Ecto neural progenitor cell (in vitro differentiated cells): ENCODE results near the gene GALNTL6.

ENCODE experiments used
- DNase-seq: peaks from one replicate; pipeline ENCODE4 v3.0.0-alpha.2; 2018; ENCODE audit warnings: low spot score

The GALNTL6 gene

GRCh38 chr4:172007889-172008288 is 194.7 kb downstream of the GALNTL6 start:
- DNase-seq = no peak

DNA sequence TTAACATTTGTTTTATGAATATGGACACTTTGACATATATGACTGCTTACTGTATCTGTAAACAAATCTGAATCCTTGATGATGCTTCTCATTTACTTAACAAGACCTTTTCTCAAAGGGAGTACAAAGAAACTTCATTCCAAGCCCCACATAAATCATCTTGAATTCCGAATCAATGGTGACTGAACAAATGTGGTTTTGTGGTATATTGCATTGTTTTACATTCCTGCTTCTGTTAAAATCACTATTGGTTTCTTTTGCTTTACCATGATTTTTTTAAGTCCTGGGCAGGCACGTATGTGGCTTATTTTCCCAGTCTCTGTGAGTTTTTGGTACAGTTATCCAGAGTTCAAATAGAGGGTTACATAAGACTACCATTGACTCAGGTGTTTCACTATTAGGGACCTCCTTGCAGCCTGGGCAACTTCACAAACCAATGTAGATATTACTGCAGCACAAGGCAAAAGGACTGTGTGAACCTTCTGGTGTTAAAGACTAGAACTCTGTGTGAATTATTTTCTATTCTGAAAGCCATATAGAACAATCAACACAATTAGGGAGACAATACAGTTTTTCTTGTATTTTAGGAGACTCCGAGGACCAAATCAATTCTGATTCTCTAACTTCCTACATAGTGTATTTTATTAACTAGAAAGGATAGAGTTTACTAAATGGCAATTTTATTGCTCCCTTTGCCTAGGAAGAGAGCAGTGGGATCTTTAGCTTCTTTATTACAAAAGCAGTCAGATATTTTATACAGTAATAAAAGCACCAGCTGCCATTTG is 196.4 kb downstream of the GALNTL6 start:
- DNase-seq = no peak

GRCh38 chr4:172011196-172011595 is 198.0 kb downstream of the GALNTL6 start:
- DNase-seq = no peak

DNA sequence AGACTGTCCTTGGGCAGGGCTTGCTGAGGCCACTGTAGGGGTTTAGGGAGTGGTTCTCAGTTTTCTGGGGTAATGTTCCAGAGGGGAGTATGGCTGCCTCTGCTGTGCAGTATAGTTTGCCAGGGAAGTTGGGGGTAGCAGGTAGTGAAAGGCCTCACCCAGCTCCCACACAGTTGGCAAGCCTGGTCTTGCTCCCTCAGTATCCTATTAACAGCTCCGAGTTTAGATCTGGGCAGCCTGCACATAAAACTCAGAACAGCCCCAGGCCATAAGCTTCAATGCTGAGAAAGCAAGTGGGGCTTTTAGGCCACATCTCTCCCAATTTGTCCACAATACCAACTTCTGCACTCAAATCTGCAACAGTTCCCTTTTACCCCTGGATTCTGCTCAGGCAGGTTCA is 205.2 kb downstream of the GALNTL6 start:
- DNase-seq = no peak

- no peak for DNase-seq
Measured at GRCh38 chr4:172035562-172035961, 222.4 kb downstream of the GALNTL6 start.

DNA sequence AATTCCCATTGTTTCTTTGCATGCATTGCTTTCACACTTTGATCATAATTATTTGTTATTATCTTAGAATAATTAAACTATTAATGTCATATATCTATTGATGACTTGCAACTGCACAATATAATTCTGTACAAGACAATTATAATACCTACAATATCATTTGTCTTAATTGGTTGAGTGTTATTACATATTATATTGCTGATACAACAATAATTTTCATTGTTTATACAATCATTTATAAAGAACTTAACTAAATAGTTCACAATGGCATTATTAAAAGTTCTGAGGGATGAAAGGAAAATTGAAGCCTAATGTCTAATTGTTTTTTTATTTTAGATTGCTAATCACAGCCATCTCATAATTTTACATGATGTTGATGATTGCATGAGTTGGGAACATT is 227.6 kb downstream of the GALNTL6 start:
- DNase-seq = no peak

GRCh38 chr4:172042714-172043114 is 229.5 kb downstream of the GALNTL6 start:
- no peak for DNase-seq

- no peak for DNase-seq
Measured at GRCh38 chr4:172045981-172046380, 232.8 kb downstream of the GALNTL6 start.

GRCh38 chr4:172048666-172049065 is 235.5 kb downstream of the GALNTL6 start:
- no peak for DNase-seq

- no peak for DNase-seq
Measured at GRCh38 chr4:172050911-172051310, 237.7 kb downstream of the GALNTL6 start.

- DNase-seq = no peak
Measured at GRCh38 chr4:172055046-172055445, 241.8 kb downstream of the GALNTL6 start.

- DNase-seq = no peak
Measured at GRCh38 chr4:172055498-172055897, 242.3 kb downstream of the GALNTL6 start.

DNA sequence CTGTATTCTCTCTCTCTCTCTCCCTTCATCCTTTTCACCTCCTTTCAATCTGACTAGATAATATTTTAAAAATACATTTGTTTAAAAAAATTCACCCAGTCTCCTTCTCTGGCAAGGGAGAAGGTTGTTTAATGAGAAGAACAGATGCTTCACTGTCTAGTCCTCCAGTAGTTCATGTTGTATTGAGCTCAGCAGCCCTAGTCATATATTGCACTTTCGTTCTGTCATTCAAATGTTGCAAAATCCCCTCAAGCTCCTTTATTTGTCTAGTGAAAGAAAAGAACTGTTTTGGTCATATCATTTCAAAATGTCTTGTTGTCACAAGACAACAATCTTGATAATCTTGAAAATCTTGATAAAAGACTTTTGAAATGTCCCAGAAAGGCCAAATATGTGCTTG is 248.0 kb downstream of the GALNTL6 start:
- no peak for DNase-seq

DNA sequence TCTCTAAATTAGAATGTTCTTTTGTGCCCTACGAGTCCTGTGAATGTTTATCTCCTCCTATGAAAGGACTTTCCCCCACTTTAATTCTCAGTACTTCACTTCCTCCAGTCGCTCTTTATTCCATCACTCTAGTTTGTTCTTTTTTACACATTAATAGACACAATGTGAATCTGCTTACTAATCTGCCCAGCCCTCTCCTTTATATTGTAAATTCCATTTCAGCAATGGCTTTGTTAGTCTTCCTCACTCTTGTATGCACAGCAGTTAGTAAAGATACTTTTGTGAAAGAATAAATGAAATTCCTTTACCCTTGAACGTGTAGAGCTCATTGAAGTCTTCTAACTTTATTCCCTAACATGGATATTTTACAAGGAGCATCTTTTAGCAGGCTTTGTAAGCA is 255.3 kb downstream of the GALNTL6 start:
- no peak for DNase-seq

DNA sequence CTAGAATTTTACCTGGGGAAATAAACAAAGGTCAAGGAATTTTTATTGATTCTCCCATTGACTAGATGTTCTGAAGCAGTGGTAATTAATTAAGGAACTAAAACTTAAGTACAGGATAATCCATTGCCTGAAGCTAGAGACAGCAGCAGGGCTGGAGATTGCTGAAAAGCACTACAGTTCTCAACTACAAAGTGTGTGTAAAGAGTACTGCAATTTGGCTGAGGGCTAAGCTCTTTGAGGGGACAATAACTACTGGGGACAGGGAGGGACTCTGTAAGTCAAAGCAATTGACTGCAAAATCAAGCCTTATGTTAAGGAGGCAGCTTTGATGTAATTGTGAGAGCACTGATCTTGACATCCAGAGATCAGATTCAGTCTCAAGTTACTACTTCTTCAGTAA is 260.4 kb downstream of the GALNTL6 start:
- no peak for DNase-seq

- no peak for DNase-seq
Measured at GRCh38 chr4:172083272-172083671, 270.1 kb downstream of the GALNTL6 start.

DNA sequence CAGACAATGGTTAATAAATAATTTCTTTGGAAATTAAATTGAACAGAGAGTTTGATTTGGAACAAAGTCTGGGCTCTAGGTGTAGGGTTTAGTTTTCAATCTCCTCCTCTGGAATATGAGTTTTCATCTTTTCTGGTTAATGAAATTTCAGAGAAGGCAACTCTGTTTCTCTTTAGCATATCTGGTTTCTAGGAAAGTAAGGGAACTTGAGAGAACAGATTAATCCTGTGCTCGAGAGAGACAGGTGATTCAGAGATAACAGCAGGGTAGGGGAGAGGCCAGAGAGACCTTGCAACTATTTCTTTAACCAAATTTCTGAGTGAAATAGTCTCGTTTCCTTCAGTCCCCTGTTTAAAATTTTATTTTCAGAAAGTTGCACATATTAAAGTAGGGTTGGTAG is 275.4 kb downstream of the GALNTL6 start:
- DNase-seq = no peak

DNA sequence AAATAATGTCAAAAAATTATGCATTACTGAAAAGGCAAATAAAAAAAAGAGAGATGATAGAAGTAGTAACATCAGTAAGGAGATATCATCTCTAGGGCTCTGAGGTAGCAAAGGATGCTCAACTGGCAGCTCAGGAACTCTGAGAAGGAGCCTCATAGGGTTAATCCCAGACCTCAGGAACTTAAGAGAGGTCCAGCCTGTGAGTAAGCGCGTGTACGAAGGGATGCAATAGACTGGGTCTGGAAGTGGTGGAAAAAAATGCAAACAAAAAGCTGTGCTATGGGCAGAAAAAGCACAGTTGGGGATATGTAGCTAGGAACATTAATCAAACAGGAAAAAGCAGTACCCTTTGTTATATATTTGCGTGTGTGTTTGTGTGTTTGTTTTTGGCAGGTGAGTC is 282.0 kb downstream of the GALNTL6 start:
- DNase-seq = no peak

- no peak for DNase-seq
Measured at GRCh38 chr4:172096786-172097185, 283.6 kb downstream of the GALNTL6 start.

DNA sequence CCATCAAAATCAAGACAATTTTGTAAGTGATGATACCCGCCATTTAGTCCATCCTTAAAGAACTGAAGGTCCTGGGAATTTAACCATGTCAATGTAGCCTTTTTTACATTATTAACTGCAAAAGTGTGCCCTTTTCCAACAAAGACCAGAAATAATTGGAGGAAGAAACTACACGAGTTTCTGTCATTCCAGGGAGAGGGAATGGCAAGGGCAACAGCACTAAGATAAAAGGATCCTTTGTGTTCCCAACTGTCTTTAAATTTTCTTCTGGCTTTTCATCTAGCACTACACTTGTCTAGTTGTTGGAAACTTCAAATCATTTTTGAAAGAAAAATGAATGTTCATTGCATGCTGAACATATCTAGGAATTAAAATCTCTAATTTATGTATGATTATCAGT is 286.2 kb downstream of the GALNTL6 start:
- no peak for DNase-seq

- no peak for DNase-seq
Measured at GRCh38 chr4:172103456-172103855, 290.3 kb downstream of the GALNTL6 start.

GRCh38 chr4:172104539-172104938 is 291.3 kb downstream of the GALNTL6 start:
- no peak for DNase-seq

GRCh38 chr4:172105918-172106317 is 292.7 kb downstream of the GALNTL6 start:
- no peak for DNase-seq

GRCh38 chr4:172109466-172109865 is 296.3 kb downstream of the GALNTL6 start:
- DNase-seq = no peak
